WI38 (cell line): ENCODE results near the gene ZNF408.
"Not testable (repeated sequence)": the region's sequence is repeated elsewhere in the genome, so short reads cannot be mapped to it uniquely, and the experiment has no call there.

Experiments used
- H3K4me3 ChIP-seq: 2 replicates; pipeline ENCODE4 v1.5.1; 2011; ENCODE audit warnings: low read depth, mild to moderate bottlenecking, control low read depth, low read length
- TF ChIP-seq, protein P1 (sequence below): IDR thresholded peaks from 2 replicates; pipeline ENCODE4 v1.5.1; 2012; ENCODE audit warnings: low read depth, mild to moderate bottlenecking, control low read depth, low read length

Gene ZNF408

DNA sequence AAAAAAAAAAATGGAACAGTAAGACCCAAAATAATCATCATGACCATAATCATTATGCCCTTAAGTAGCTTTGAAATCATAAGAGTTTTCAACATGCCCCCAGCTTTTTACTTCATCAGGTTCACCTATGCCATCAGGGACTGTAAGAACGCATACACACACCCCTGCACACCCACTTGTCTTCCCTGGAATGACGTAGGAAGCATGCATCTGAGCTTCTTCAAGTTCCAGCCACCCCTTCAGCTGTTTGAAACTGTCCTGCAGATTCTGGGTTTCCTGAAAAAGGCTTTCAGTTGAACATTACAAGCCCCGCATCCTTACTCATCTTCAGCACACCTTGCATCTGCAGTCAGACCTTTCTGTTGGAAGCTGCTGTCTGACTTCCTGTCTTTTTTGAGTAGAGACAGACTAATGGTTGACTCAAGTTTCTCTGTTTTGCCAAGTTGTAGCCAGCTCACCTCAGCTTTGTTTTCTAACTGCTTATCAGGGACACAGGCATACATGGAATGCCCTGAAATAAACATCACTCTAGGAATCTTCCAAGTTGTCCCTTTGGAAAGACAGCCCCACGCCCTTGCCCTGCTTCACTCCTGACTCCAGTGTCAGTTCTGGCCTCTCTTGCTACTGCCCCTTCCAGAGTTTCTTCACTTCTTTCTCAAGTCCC is 37.4 kb upstream of the ZNF408 start:
- no peak overlapping the region for H3K4me3 ChIP-seq
- TF ChIP-seq, protein P1, sequence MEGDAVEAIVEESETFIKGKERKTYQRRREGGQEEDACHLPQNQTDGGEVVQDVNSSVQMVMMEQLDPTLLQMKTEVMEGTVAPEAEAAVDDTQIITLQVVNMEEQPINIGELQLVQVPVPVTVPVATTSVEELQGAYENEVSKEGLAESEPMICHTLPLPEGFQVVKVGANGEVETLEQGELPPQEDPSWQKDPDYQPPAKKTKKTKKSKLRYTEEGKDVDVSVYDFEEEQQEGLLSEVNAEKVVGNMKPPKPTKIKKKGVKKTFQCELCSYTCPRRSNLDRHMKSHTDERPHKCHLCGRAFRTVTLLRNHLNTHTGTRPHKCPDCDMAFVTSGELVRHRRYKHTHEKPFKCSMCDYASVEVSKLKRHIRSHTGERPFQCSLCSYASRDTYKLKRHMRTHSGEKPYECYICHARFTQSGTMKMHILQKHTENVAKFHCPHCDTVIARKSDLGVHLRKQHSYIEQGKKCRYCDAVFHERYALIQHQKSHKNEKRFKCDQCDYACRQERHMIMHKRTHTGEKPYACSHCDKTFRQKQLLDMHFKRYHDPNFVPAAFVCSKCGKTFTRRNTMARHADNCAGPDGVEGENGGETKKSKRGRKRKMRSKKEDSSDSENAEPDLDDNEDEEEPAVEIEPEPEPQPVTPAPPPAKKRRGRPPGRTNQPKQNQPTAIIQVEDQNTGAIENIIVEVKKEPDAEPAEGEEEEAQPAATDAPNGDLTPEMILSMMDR: no peak

GRCh38 chr11:46664612-46665011 is 36.2 kb upstream of the ZNF408 start:
- no peak overlapping the region for H3K4me3 ChIP-seq
- TF ChIP-seq, protein P1: no peak

GRCh38 chr11:46665356-46665755 is 35.5 kb upstream of the ZNF408 start:
- TF ChIP-seq, protein P1: no peak
- no peak overlapping the region for H3K4me3 ChIP-seq

DNA sequence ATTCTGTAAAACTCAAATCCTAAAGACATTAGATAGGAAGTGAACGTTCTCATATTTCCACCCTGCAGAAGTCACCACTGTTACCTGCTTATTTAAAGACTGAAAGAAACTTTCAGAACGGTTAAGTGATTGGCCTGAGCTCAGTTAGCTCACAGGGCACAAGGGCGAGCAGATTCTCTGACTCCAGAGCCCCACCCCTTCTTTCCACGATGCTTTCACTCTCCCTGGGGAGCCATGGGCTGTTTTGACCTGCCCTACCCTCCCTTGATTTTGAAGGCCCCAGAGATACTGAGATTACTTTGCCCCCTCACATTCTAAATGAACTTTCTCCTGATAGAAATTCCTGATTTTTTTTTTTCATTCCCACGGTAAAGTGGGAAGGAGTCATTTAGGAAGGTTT is 34.3 kb upstream of the ZNF408 start:
- no peak overlapping the region for H3K4me3 ChIP-seq
- TF ChIP-seq, protein P1: no peak

GRCh38 chr11:46667043-46667481 is 33.8 kb upstream of the ZNF408 start:
- H3K4me3 ChIP-seq: no peak overlapping the region
- TF ChIP-seq, protein P1: no peak

DNA sequence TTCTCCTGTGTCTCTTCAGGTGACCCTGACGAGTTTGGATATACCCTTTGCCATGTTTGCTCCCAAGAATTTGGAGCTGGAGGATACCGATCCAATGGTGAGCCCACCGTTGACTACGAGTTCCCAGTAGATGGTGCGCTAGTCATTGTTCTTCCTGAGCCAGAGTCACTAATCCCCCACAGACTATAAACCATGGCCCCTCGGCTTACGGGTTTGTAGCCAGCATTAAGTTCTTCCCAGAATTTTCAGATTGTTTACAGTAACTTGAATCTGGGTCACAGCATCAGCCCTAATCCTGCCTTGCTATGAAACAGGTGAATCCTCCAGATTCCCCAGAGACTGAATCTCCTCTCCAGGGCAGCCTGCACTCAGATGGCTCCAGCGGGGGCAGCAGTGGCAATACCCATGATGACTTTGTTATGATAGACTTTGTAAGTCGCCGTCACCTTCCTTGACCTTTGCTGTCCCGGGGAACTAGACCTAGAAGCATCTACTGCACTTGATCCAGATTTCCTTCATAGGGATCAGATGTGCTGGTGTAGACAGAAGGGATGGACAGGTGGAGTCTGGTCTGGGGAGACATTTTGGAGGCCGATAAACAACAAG is 32.2 kb upstream of the ZNF408 start:
- H3K4me3 ChIP-seq: no peak overlapping the region
- TF ChIP-seq, protein P1: no peak

- TF ChIP-seq, protein P1: no peak
Measured at GRCh38 chr11:46669711-46670139, 31.1 kb upstream of the ZNF408 start.

GRCh38 chr11:46670521-46670920 is 30.3 kb upstream of the ZNF408 start:
- not testable (repeated sequence) for H3K4me3 ChIP-seq

More at GRCh38 chr11:46669711-46670139, 31.1 kb upstream of the ZNF408 start:
- H3K4me3 ChIP-seq: no peak overlapping the region
